Measurements from ENCODE around the gene CTNND2. TPM values are rescaled to one million over a fixed set of nuclear protein-coding genes. Genes with fewer than 3 reads are reported as not detected.
"Not testable (repeated sequence)": the region's sequence is repeated elsewhere in the genome, so short reads cannot be mapped to it uniquely, and the experiment has no call there.

Gene CTNND2
- total and polyA plus RNA-seq, 10 of the 15 experiments (the other 5 are each of a cell fraction or from before 2014, with no cell fraction given) = 0.02 to 0.16 (median 0.04) TPM; not detected in 7

GRCh38 chr5:11420969-11421368 is 483.3 kb downstream of the CTNND2 start:
- Histone ChIP-seq H3K27me3 (replicated peaks in 1 of 2; ENCODE audit: control insufficient read depth in 2 of 2, insufficient read depth in 2 of 2, low read length in 1 of 2) (no peaks in the 10 kb centered on the region), H3K4me3 (no peak overlapping the region), H3K4me1 (ENCODE audit: control insufficient read depth, insufficient read depth, low read length) (no peaks in the 10 kb centered on the region), H3K79me2 (ENCODE audit: control insufficient read depth, insufficient read depth, low read length) (no peaks in the 10 kb centered on the region), H4K20me1 (ENCODE audit: control insufficient read depth, insufficient read depth) (no peaks in the 10 kb centered on the region), H3K36me3 (ENCODE audit: control insufficient read depth in 2 of 2, insufficient read depth in 2 of 2, low read length in 1 of 2) (no peaks in the 10 kb centered on the region), H2AFZ (ENCODE audit: control insufficient read depth, low read depth, low read length) (no peak overlapping the region), H3K27ac (ENCODE audit: control insufficient read depth, insufficient read depth) (no peak overlapping the region), H3K9me3 (replicated peaks; ENCODE audit: control insufficient read depth, insufficient read depth, low read length) (no peaks in the 10 kb centered on the region), H3K4me2 (ENCODE audit: control insufficient read depth, insufficient read depth) (no peak overlapping the region), H3K9ac (ENCODE audit: control insufficient read depth, insufficient read depth, low read length) (no peak overlapping the region)
- CTCF ChIA-PET = no interaction called here
- POLR2A ChIA-PET = no interaction called here
- intact Hi-C loops (cut with micrococcal nuclease; ENCODE audit: unreplicated experiment) (no loop called here), in situ Hi-C loops (cut with MboI) (no loop called here)
- DNase-seq (ENCODE audit: low read depth, low spot score) (no peak), ATAC-seq (no peak), FAIRE-seq (no peak)
- RAD21 ChIA-PET (ENCODE audit: unreplicated experiment) = no interaction called here
- no TSS peak for BruUV-seq (replicated peaks)
- TF ChIP-seq ASH2L (IDR thresholded peaks at IDR 0.05; ENCODE audit: borderline replicate concordance, low read depth) = no peak
- TF ChIP-seq JUND (IDR thresholded peaks at IDR 0.05; ENCODE audit: low read depth, low read length) = no peak
- TF ChIP-seq EZH2 (IDR thresholded peaks at IDR 0.05; ENCODE audit: borderline replicate concordance, control insufficient read depth, low read depth, low read length) = no peak
- no peak for TF ChIP-seq BCL3 (IDR thresholded peaks at IDR 0.05; ENCODE audit: borderline replicate concordance, insufficient read depth, low read depth, low read length, poor library complexity, severe bottlenecking)
- SMC1A ChIA-PET (ENCODE audit: uncharacterized antibody, unreplicated experiment) = no interaction called here
- 50% methylated on average over 2 of the region's 2 CpGs for WGBS (ENCODE audit: insufficient coverage, insufficient replicate concordance, low lambda C conversion rate, missing lambda C conversion rate)

GRCh38 chr5:11415751-11416150 is 488.5 kb downstream of the CTNND2 start:
- ChIA-PET SMC1A (ENCODE audit: uncharacterized antibody, unreplicated experiment) (no interaction called here), RAD21 (ENCODE audit: unreplicated experiment) (no interaction called here), POLR2A (no interaction called here), CTCF (no interaction called here)
- Histone ChIP-seq H3K4me1 (ENCODE audit: control insufficient read depth, insufficient read depth, low read length) (no peaks in the 10 kb centered on the region), H3K79me2 (ENCODE audit: control insufficient read depth, insufficient read depth, low read length) (no peaks in the 10 kb centered on the region), H4K20me1 (ENCODE audit: control insufficient read depth, insufficient read depth) (no peaks in the 10 kb centered on the region), H3K36me3 (ENCODE audit: control insufficient read depth in 2 of 2, insufficient read depth in 2 of 2, low read length in 1 of 2) (no peaks in the 10 kb centered on the region), H2AFZ (ENCODE audit: control insufficient read depth, low read depth, low read length) (no peak overlapping the region), H3K4me3 (no peak overlapping the region), H3K9me3 (replicated peaks; ENCODE audit: control insufficient read depth, insufficient read depth, low read length) (no peaks in the 10 kb centered on the region), H3K27ac (ENCODE audit: control insufficient read depth, insufficient read depth) (no peak overlapping the region), H3K4me2 (ENCODE audit: control insufficient read depth, insufficient read depth) (no peak overlapping the region), H3K27me3 (replicated peaks in 1 of 2; ENCODE audit: control insufficient read depth in 2 of 2, insufficient read depth in 2 of 2, low read length in 1 of 2) (no peaks in the 10 kb centered on the region), H3K9ac (ENCODE audit: control insufficient read depth, insufficient read depth, low read length) (no peak overlapping the region)
- no peak for FAIRE-seq
- 19% methylated on average over 3 of the region's 3 CpGs for WGBS (ENCODE audit: insufficient coverage, insufficient replicate concordance, low lambda C conversion rate, missing lambda C conversion rate)
- DNase-seq (ENCODE audit: low read depth, low spot score) = no peak
- no TSS peak for BruUV-seq (replicated peaks)
- no peak for ATAC-seq
- in situ Hi-C loops (cut with MboI) = no loop called here
- no peak for TF ChIP-seq LARP7 (IDR thresholded peaks at IDR 0.05)
- TF ChIP-seq CREM (IDR thresholded peaks at IDR 0.05; ENCODE audit: low read depth) = no peak
- no peak for TF ChIP-seq USF2 (IDR thresholded peaks at IDR 0.05; ENCODE audit: borderline replicate concordance, low read depth, low read length)
- no peak for TF ChIP-seq RFX5 (IDR thresholded peaks at IDR 0.05; ENCODE audit: low read depth, low read length)
- TF ChIP-seq PAX5 (IDR thresholded peaks at IDR 0.05; ENCODE audit: borderline replicate concordance, low read depth, low read length) = no peak
- intact Hi-C loops (cut with micrococcal nuclease; ENCODE audit: unreplicated experiment) = no loop called here

GRCh38 chr5:11414732-11415131 is 489.5 kb downstream of the CTNND2 start:
- H3K4me3 ChIP-seq; H4K20me1 ChIP-seq (ENCODE audit: control insufficient read depth, insufficient read depth); H3K27me3 ChIP-seq (replicated peaks in 1 of 2; ENCODE audit: control insufficient read depth in 2 of 2, insufficient read depth in 2 of 2, low read length in 1 of 2); FAIRE-seq; H3K79me2 ChIP-seq (ENCODE audit: control insufficient read depth, insufficient read depth, low read length); RAD21 ChIA-PET (ENCODE audit: unreplicated experiment); H3K27ac ChIP-seq (ENCODE audit: control insufficient read depth, insufficient read depth); DNase-seq (ENCODE audit: low read depth, low spot score); H3K36me3 ChIP-seq (ENCODE audit: control insufficient read depth in 2 of 2, insufficient read depth in 2 of 2, low read length in 1 of 2); intact Hi-C loops (cut with micrococcal nuclease; ENCODE audit: unreplicated experiment); CTCF ChIA-PET; ATAC-seq; in situ Hi-C loops (cut with MboI); H3K4me1 ChIP-seq (ENCODE audit: control insufficient read depth, insufficient read depth, low read length); H3K4me2 ChIP-seq (ENCODE audit: control insufficient read depth, insufficient read depth); H2AFZ ChIP-seq (ENCODE audit: control insufficient read depth, low read depth, low read length); H3K9me3 ChIP-seq (replicated peaks; ENCODE audit: control insufficient read depth, insufficient read depth, low read length); SMC1A ChIA-PET (ENCODE audit: uncharacterized antibody, unreplicated experiment); BruUV-seq (replicated peaks); H3K9ac ChIP-seq (ENCODE audit: control insufficient read depth, insufficient read depth, low read length); POLR2A ChIA-PET: not testable (repeated sequence)
- 32% methylated on average over 1 of the region's 1 CpG for WGBS (ENCODE audit: insufficient coverage, insufficient replicate concordance, low lambda C conversion rate, missing lambda C conversion rate)

Measured in GM12878 (cell line).